ENCODE measurements around the gene HOXB4. TPM values are rescaled to one million over a fixed set of nuclear protein-coding genes. Genes with fewer than 3 reads are reported as not detected.

Gene HOXB4
- total and polyA plus RNA-seq, 4 donors = 1.4 to 17.9 (median 9.0) TPM

DNA sequence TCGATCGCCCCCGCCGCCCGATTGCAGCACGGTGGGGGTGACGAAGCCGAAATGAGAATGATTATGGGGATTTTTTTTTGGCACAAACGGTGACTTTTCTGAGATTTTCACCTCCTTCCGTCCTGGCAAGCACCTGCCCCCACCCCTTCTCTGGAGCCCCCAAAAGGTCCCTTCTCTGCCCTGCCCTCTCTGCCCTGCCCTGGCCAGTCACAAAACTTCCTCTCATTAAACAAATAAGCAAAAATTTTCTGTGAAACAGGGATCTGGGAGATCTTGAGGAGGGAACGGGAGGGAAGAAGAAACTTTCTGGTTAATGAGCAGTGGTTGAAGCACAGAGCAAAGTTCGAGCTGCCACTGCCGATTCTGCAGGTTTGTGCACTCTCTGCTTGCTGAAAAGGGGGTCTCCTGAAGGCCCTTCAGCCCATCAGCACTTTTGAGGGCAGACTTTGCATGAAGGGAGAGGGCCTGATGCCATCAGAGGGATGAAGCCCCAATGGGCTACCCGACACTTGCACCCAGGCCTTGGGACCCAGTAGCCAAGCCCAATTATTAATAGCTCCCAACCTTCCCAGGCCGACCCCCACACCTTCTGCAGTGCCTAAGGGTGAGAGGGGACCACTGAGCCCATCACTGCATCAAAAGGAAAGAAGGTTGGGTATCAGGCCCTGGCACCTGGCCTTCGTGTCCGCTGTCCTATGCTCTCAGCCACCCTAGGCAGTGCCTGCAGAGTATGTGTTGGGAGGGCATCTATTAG, 38.0 kb upstream of the HOXB4 start:
- ATAC-seq (ENCODE audit: low FRiP score) (no peak), DNase-seq (no peak)
- intact Hi-C loops (cut with DNase I) = loop anchor here (5.0 kb wide), 2 partner anchors 264 to 279 kb away; no protein-coding TSS in a partner anchor
- Histone ChIP-seq H3K27me3 (ENCODE audit: control insufficient read depth in 1 of 2, insufficient read depth in 2 of 2, low read length in 1 of 2) (no peaks in the 10 kb centered on the region), H3K4me1 (ENCODE audit: control insufficient read depth in 1 of 2, insufficient read depth in 2 of 2, low read length in 2 of 2) (no peaks in the 10 kb centered on the region), H3K4me3 (ENCODE audit: low read length in 2 of 2) (no peak overlapping the region), H3K9me3 (ENCODE audit: control insufficient read depth, low read length) (no peaks in the 10 kb centered on the region), H3K36me3 (ENCODE audit: control insufficient read depth in 1 of 2, insufficient read depth in 2 of 2, low read length in 1 of 2) (no peaks in the 10 kb centered on the region), H3K27ac (ENCODE audit: low read depth in 1 of 2, low read length in 2 of 2) (no peak overlapping the region)
- 58 to 84% methylated on average over 17 of the region's 17 CpGs for WGBS, 2 donors

DNA sequence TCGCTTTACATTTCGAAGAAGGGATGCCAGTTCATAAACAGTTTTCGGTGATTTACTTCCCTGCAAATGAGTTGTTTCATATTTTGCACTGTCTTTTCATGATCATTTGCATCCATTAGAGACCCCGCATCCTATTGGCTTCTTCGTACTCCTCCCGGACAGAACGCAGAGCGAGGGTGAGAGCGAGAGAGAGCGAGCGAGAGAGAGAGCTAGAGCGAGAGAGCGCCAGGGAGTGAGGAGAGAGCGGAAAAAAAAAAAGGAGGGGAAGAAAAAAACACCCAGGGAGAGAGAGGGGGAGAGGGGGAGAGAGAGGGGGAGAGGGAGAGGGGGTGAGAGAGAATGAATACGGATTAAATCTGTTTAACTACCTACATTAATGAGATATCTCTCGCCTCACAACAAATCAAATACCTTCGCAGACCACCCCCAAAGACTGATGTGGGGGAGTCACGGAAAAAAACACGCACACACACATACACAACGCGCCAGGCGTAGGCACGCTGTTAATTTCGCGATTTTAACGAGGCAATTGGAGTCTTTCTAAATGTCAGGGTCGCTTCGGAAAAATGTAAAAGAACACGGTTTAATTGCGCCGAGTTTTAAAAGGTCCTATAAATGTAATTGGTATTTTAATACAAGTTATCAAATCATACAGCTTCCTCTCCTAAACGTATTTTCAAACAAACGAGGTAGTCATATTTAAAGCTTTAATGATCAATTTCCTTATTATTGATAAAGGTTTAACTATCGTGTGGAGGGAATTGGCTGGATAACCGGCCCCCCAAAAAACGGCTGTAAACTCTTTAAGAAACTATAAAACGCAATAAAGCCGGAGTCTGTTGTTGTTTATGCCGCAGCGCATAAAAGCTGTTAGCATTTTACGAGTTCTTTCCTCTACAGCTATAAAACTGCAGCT, 37.2 kb upstream of the HOXB4 start, which contains the start of gene HOXB8:
TSS of gene HOXB8 (minus strand) at position 246 of the 916 bp plus-strand sequence. CDS start 588 bp downstream, outside the sequence.
- intact Hi-C loops (cut with DNase I) = loop anchor here (5.0 kb wide), 2 partner anchors 263 to 278 kb away; no protein-coding TSS in a partner anchor
- Histone ChIP-seq H3K36me3 (ENCODE audit: control insufficient read depth in 1 of 2, insufficient read depth in 2 of 2, low read length in 1 of 2) (no peaks in the 10 kb centered on the region), H3K27ac (ENCODE audit: low read depth in 1 of 2, low read length in 2 of 2) (no peak within 1 kb of the TSS), H3K27me3 (ENCODE audit: control insufficient read depth in 1 of 2, insufficient read depth in 2 of 2, low read length in 1 of 2) (no peaks in the 10 kb centered on the region), H3K4me3 (ENCODE audit: low read length in 2 of 2) (no peak within 1 kb of the TSS), H3K9me3 (ENCODE audit: control insufficient read depth, low read length) (no peaks in the 10 kb centered on the region), H3K4me1 (ENCODE audit: control insufficient read depth in 1 of 2, insufficient read depth in 2 of 2, low read length in 2 of 2) (no peaks in the 10 kb centered on the region)
- 42 to 52% methylated on average over 41 of the region's 41 CpGs for WGBS, 2 donors
- ATAC-seq (ENCODE audit: low FRiP score) (no peak), DNase-seq (no peak)

DNA sequence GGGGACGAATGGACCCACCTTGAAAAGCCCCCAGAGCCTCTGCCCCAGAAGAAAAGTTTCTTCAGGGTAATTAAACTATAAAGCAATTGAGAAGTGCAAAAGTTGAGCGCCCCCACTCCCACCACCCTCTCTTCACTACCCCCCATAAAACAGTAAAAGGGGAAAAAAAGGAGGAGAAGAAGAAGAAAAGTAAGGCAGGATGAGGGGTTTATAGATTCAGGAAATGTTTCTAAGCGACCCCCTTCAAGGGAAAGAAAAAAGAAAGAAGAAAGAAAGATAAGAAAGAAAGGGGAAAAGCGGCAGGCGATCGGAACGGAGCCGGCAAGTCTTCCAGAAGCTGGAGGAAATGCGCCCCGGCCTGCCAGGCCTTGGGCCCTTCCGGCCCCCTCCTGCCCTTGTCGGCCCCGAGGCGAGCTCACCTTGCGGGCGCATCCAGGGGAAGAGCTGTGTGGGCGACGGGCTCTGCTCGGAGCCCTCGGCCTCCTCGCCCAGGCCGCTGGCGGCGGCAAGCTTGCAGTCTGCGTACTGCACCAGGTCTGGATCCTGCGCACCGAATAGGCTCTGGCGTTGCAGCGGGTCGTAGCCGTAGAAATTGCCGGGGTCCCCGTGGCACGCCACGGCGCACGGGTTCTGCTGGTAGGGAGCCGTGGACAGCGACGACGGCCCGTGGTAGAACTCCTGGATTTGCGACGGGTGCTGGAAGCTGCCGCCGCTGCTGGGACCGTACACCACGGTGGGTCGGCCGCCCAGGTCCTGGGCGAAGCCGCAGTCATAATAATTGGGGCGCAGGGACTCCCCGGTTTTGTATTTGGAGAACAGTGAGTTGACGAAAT, 35.9 kb upstream of the HOXB4 start:
- Histone ChIP-seq H3K27ac (ENCODE audit: low read depth in 1 of 2, low read length in 2 of 2) (no peak overlapping the region), H3K4me1 (ENCODE audit: control insufficient read depth in 1 of 2, insufficient read depth in 2 of 2, low read length in 2 of 2) (no peaks in the 10 kb centered on the region), H3K4me3 (ENCODE audit: low read length in 2 of 2) (no peak overlapping the region), H3K36me3 (ENCODE audit: control insufficient read depth in 1 of 2, insufficient read depth in 2 of 2, low read length in 1 of 2) (no peaks in the 10 kb centered on the region), H3K9me3 (ENCODE audit: control insufficient read depth, low read length) (no peaks in the 10 kb centered on the region), H3K27me3 (ENCODE audit: control insufficient read depth in 1 of 2, insufficient read depth in 2 of 2, low read length in 1 of 2) (no peaks in the 10 kb centered on the region)
- 26 to 32% methylated on average over 55 of the region's 55 CpGs for WGBS, 2 donors
- intact Hi-C loops (cut with DNase I) = no loop called here
- DNase-seq = peak in 1 of 2 donors; percentile 77
- ATAC-seq (ENCODE audit: low FRiP score) = no peak

DNA sequence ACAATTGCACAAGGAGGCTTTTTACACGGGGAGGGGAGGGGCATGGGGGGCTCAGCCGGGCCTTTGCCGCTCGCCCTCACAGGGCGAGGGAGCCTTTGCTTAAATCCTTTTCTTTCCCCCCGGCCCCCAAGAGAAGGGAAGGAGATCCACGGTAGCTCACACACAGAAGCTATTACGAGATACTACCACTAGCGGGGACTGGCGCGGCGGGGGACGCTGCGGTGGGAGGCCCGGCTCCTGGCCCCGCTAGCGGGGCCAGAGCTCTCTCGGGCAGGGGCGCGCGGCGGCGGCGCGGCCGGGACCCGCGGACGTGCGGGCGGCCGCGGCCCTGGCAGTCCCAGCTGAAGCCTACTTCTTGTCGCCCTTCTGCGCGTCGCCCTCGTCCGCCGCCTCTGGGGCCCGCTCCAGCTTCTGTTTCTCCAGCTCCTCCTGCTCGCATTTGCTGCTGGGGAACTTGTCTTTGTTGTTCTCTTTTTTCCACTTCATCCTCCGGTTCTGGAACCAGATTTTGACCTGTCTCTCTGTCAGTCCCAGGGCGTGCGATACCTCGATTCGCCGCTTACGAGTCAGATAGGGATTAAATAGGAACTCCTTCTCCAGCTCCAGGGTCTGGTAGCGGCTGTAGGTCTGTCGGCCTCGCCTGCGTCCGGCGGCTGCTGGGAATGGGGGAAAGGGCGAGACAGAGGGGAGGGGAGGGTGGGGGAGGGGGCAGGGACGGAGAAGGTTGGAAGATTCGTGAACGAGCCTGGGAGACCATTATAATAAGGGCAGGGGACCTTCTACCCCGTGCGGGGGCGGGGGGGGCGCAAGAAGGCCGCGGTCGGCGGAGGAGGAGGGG, 34.9 kb upstream of the HOXB4 start:
- WGBS, 2 donors = 3% methylated on average over 63 to 67 of the region's 67 CpGs
- Histone ChIP-seq H3K4me1 (ENCODE audit: control insufficient read depth in 1 of 2, insufficient read depth in 2 of 2, low read length in 2 of 2) (no peaks in the 10 kb centered on the region), H3K9me3 (ENCODE audit: control insufficient read depth, low read length) (no peaks in the 10 kb centered on the region), H3K27me3 (ENCODE audit: control insufficient read depth in 1 of 2, insufficient read depth in 2 of 2, low read length in 1 of 2) (no peaks in the 10 kb centered on the region), H3K27ac (ENCODE audit: low read depth in 1 of 2, low read length in 2 of 2) (no peak overlapping the region), H3K4me3 (ENCODE audit: low read length in 2 of 2) (peak overlapping the region; percentile 3 to 12), H3K36me3 (ENCODE audit: control insufficient read depth in 1 of 2, insufficient read depth in 2 of 2, low read length in 1 of 2) (no peaks in the 10 kb centered on the region)
- DNase-seq = peak in 1 of 2 donors; percentile 81
- intact Hi-C loops (cut with DNase I) = no loop called here
- peak; percentile 27 for ATAC-seq (ENCODE audit: low FRiP score)

DNA sequence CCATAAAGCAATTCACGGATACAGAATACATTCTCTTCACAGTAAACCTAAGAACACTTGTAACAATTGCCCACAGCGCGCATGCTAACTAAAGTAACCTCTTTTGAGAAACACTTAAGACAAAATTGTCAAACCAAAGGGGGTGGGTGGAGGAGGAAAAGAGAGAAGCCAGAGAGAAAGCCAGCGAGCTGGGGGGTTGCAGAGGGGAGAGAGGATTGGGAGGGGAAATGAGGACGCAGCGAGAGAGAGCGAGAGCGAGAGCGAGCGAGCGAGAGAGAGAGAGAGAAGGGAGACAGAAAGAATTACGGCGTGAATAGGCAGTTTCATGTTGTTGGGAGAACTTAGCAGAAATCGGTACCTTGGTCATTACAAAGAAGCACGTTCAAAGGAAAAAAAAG, 34.3 kb upstream of the HOXB4 start:
- DNase-seq (no peak), ATAC-seq (ENCODE audit: low FRiP score) (no peak)
- Histone ChIP-seq H3K4me1 (ENCODE audit: control insufficient read depth in 1 of 2, insufficient read depth in 2 of 2, low read length in 2 of 2) (no peaks in the 10 kb centered on the region), H3K27ac (ENCODE audit: low read depth in 1 of 2, low read length in 2 of 2) (no peak overlapping the region), H3K36me3 (ENCODE audit: control insufficient read depth in 1 of 2, insufficient read depth in 2 of 2, low read length in 1 of 2) (no peaks in the 10 kb centered on the region), H3K27me3 (ENCODE audit: control insufficient read depth in 1 of 2, insufficient read depth in 2 of 2, low read length in 1 of 2) (no peaks in the 10 kb centered on the region), H3K9me3 (ENCODE audit: control insufficient read depth, low read length) (no peaks in the 10 kb centered on the region), H3K4me3 (ENCODE audit: low read length in 2 of 2) (no peak overlapping the region)
- intact Hi-C loops (cut with DNase I) = no loop called here
- WGBS, 2 donors = 23 to 32% methylated on average over 15 of the region's 15 CpGs

DNA sequence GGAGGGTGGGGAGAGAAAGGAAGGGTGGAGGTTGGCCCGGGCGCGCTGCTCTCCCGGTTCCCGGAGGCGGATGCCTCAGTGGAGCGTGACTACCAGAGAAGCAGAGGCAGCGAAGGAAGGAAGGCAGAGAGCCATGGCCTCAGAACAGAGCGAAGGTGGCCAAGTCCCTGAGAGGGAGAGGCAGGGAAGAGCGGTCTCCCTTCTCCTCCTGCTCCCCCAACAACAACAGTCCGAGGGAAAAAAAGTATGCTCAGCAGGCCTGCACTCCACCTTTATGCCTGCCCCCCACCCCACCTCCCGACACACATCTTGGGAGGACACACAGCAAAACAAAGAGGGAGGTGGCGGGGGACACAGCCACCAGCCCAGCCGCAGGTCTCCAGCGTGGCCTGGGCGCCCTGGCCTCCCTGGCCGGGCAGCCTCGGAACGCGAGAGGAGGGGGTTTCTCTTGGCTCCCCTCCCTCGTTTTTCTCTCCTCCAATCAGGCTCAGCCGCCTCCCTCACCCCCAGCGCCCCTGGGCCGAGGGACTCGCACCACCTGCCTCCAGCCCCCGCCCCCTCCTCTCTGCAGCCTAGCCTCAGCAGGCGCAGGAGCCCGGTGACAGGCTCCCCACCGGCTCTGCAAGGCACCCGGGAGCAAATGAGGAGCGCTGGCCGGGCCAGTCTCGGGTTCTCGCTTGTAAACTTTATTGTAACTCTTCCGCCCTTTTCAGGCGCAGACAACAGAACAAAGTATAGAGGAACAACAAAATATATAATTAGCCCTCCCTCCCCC, 33.7 kb upstream of the HOXB4 start:
- Histone ChIP-seq H3K9me3 (ENCODE audit: control insufficient read depth, low read length) (no peaks in the 10 kb centered on the region), H3K36me3 (ENCODE audit: control insufficient read depth in 1 of 2, insufficient read depth in 2 of 2, low read length in 1 of 2) (no peaks in the 10 kb centered on the region), H3K27ac (ENCODE audit: low read depth in 1 of 2, low read length in 2 of 2) (no peak overlapping the region), H3K27me3 (ENCODE audit: control insufficient read depth in 1 of 2, insufficient read depth in 2 of 2, low read length in 1 of 2) (no peaks in the 10 kb centered on the region), H3K4me1 (ENCODE audit: control insufficient read depth in 1 of 2, insufficient read depth in 2 of 2, low read length in 2 of 2) (no peaks in the 10 kb centered on the region), H3K4me3 (ENCODE audit: low read length in 2 of 2) (no peak overlapping the region)
- 19 to 26% methylated on average over 36 of the region's 36 CpGs for WGBS, 2 donors
- ATAC-seq (ENCODE audit: low FRiP score) (peak; percentile 53), DNase-seq (no peak)
- intact Hi-C loops (cut with DNase I) = no loop called here

DNA sequence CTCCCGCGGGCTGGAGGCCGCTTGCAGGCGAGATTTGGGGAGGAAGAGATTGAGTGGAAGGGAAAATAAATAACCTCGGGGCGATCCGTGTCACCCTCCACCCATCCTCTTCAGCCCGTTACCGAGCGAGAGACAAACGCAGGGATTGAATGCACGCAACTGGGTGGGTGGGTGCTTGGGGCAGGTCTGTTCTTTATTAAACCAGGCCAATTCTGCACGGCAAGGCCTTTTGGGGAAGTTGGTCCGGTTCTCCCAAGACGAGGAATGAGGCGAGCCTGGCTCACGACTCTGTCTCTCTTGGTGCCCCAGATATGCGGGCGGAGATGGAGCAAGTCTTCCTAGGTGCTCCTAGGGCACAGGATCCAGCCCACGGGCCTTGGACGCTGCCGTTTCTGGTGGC, 33.1 kb upstream of the HOXB4 start:
- Histone ChIP-seq H3K36me3 (ENCODE audit: control insufficient read depth in 1 of 2, insufficient read depth in 2 of 2, low read length in 1 of 2) (no peaks in the 10 kb centered on the region), H3K9me3 (ENCODE audit: control insufficient read depth, low read length) (no peaks in the 10 kb centered on the region), H3K4me1 (ENCODE audit: control insufficient read depth in 1 of 2, insufficient read depth in 2 of 2, low read length in 2 of 2) (no peaks in the 10 kb centered on the region), H3K27me3 (ENCODE audit: control insufficient read depth in 1 of 2, insufficient read depth in 2 of 2, low read length in 1 of 2) (no peaks in the 10 kb centered on the region), H3K27ac (ENCODE audit: low read depth in 1 of 2, low read length in 2 of 2) (no peak overlapping the region), H3K4me3 (ENCODE audit: low read length in 2 of 2) (peak overlapping the region; percentile 54 to 70)
- intact Hi-C loops (cut with DNase I) = no loop called here
- peak; percentile 23 for ATAC-seq (ENCODE audit: low FRiP score)
- 0 to 5% methylated on average over 22 of the region's 22 CpGs for WGBS, 2 donors
- peak in 1 of 2 donors; percentile 78 for DNase-seq
